ENCODE data around the gene SERPINB2. TPM values are rescaled to one million over a fixed set of nuclear protein-coding genes. Genes with fewer than 3 reads are reported as not detected.

The SERPINB2 gene
- polyA plus RNA-seq, 1 donor (not counting 4 experiments of a cell fraction or from before 2014, with no cell fraction given), result 733 TPM

GRCh38 chr18:63909870-63910269 is 22.4 kb downstream of the SERPINB2 start:
- Histone ChIP-seq H3K27ac (ENCODE audit: control insufficient read depth, insufficient read depth, low read length) (peak overlapping the region; percentile 43), H4K20me1 (ENCODE audit: control insufficient read depth, extremely low read depth, insufficient read depth, low read length) (no peaks in the 10 kb centered on the region), H3K79me2 (ENCODE audit: control insufficient read depth, insufficient read depth, low read length) (no peaks in the 10 kb centered on the region), H3K9me3 (ENCODE audit: control insufficient read depth, low read depth, low read length) (no peaks in the 10 kb centered on the region), H3K4me3 (ENCODE audit: control insufficient read depth in 2 of 3, extremely low read depth in 1 of 3, insufficient read depth in 2 of 3, low read depth in 1 of 3, low read length in 3 of 3) (no peak overlapping the region), H2AFZ (ENCODE audit: control insufficient read depth, low read length) (no peak overlapping the region), H3K4me1 (ENCODE audit: control insufficient read depth, extremely low read depth, insufficient read depth, low read length) (peaks cover 13% of the 10 kb centered on the region), H3K9ac (ENCODE audit: control insufficient read depth, extremely low read depth, insufficient read depth, low read length) (no peak overlapping the region), H3K4me2 (ENCODE audit: control insufficient read depth, extremely low read depth, insufficient read depth, low read depth, low read length) (peak overlapping the region; percentile 29), H3K36me3 (ENCODE audit: control insufficient read depth in 2 of 2, extremely low read depth in 1 of 2, insufficient read depth in 2 of 2, low read length in 2 of 2) (no peaks in the 10 kb centered on the region), H3K27me3 (ENCODE audit: control insufficient read depth, extremely low read depth, insufficient read depth, low read length) (no peaks in the 10 kb centered on the region), H3K9me1 (ENCODE audit: control insufficient read depth, extremely low read depth, insufficient read depth, low read length) (no peaks in the 10 kb centered on the region)
- peak; percentile 51 for FAIRE-seq
- DNase-seq (ENCODE audit: low read depth, low spot score), result peak; percentile 35
- TF ChIP-seq, protein P1, sequence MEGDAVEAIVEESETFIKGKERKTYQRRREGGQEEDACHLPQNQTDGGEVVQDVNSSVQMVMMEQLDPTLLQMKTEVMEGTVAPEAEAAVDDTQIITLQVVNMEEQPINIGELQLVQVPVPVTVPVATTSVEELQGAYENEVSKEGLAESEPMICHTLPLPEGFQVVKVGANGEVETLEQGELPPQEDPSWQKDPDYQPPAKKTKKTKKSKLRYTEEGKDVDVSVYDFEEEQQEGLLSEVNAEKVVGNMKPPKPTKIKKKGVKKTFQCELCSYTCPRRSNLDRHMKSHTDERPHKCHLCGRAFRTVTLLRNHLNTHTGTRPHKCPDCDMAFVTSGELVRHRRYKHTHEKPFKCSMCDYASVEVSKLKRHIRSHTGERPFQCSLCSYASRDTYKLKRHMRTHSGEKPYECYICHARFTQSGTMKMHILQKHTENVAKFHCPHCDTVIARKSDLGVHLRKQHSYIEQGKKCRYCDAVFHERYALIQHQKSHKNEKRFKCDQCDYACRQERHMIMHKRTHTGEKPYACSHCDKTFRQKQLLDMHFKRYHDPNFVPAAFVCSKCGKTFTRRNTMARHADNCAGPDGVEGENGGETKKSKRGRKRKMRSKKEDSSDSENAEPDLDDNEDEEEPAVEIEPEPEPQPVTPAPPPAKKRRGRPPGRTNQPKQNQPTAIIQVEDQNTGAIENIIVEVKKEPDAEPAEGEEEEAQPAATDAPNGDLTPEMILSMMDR (optimal IDR thresholded peaks at IDR 0.05 in 1 of 3, IDR thresholded peaks at IDR 0.05 in 1 of 3, conservative IDR thresholded peaks at IDR 0.05 in 1 of 3; ENCODE audit: extremely low read depth in 1 of 3, insufficient read depth in 2 of 3, low read length in 3 of 3), result no peak
- TF ChIP-seq EZH2 (IDR thresholded peaks at IDR 0.05; ENCODE audit: low read length), result no peak
- dilution Hi-C loops (cut with MboI; ENCODE audit: extremely low pct_ligation_motif_present, low sequenced_read_pairs), result no loop called here

- no peaks in the 10 kb centered on the region for H4K20me1 ChIP-seq (ENCODE audit: control insufficient read depth, extremely low read depth, insufficient read depth, low read length)
- H3K4me2 ChIP-seq (ENCODE audit: control insufficient read depth, extremely low read depth, insufficient read depth, low read depth, low read length), result no peak overlapping the region
- no peak overlapping the region for H3K9ac ChIP-seq (ENCODE audit: control insufficient read depth, extremely low read depth, insufficient read depth, low read length)
- no peaks in the 10 kb centered on the region for H3K27me3 ChIP-seq (ENCODE audit: control insufficient read depth, extremely low read depth, insufficient read depth, low read length)
- dilution Hi-C loops (cut with MboI; ENCODE audit: extremely low pct_ligation_motif_present, low sequenced_read_pairs), result no loop called here
- no peak overlapping the region for H3K4me3 ChIP-seq (ENCODE audit: control insufficient read depth in 2 of 3, extremely low read depth in 1 of 3, insufficient read depth in 2 of 3, low read depth in 1 of 3, low read length in 3 of 3)
- no peaks in the 10 kb centered on the region for H3K9me1 ChIP-seq (ENCODE audit: control insufficient read depth, extremely low read depth, insufficient read depth, low read length)
- H3K9me3 ChIP-seq (ENCODE audit: control insufficient read depth, low read depth, low read length), result no peaks in the 10 kb centered on the region
- no peak overlapping the region for H3K27ac ChIP-seq (ENCODE audit: control insufficient read depth, insufficient read depth, low read length)
- H3K79me2 ChIP-seq (ENCODE audit: control insufficient read depth, insufficient read depth, low read length), result no peaks in the 10 kb centered on the region
- DNase-seq (ENCODE audit: low read depth, low spot score) (no peak), FAIRE-seq (no peak)
- H2AFZ ChIP-seq (ENCODE audit: control insufficient read depth, low read length), result no peak overlapping the region
- TF ChIP-seq, protein P1 (optimal IDR thresholded peaks at IDR 0.05 in 1 of 3, IDR thresholded peaks at IDR 0.05 in 1 of 3, conservative IDR thresholded peaks at IDR 0.05 in 1 of 3; ENCODE audit: extremely low read depth in 1 of 3, insufficient read depth in 2 of 3, low read length in 3 of 3), result no peak
- TF ChIP-seq EZH2 (IDR thresholded peaks at IDR 0.05; ENCODE audit: low read length), result no peak
- H3K4me1 ChIP-seq (ENCODE audit: control insufficient read depth, extremely low read depth, insufficient read depth, low read length), result no peaks in the 10 kb centered on the region
- no peaks in the 10 kb centered on the region for H3K36me3 ChIP-seq (ENCODE audit: control insufficient read depth in 2 of 2, extremely low read depth in 1 of 2, insufficient read depth in 2 of 2, low read length in 2 of 2)
Measured at GRCh38 chr18:63917817-63918216, 30.3 kb downstream of the SERPINB2 start.
